ENCODE measurements around the gene DSG2. TPM values are rescaled to one million over a fixed set of nuclear protein-coding genes. Genes with fewer than 3 reads are reported as not detected.

DSG2 gene
- total RNA-seq, 1 experiment from 2014 or later: 26.4 TPM

DNA sequence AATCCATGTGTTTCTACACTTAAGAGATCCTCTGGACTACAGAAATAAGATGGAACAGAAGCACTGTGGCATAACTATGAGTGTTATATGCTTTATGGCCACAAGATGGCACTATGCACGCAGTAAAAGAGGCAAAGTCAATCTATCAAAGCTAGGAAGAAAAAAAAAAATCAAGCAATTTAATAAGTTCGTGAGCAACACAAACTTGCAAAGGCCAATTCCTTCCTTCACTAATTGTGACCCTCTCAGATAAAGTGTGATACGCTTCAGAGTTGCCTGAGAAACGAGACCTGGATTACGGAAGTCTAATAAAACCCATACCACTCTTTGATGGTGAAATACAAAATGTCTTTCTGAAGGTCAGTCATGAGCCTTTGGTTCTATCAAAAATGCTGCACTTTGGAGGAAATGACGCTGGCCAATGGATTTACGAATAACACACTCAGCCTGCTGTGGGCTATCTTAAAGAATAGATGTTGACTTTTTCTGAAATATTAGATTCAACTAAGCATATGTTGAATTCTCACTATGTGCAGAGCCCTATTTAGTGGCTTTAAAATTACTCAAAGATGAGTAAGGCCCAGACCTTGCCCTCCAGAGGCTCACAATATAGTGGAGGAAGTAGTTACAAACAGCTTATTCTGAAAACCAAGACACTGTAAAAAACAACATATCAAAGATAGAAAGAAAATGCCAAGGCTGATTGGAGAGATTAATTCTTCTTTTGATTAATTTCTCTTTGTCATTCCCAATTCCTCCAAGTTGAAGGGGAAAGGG lies 58.2 kb downstream of the DSG2 start:
- peak; percentile 62 for DNase-seq (ENCODE audit: low spot score)

DNA sequence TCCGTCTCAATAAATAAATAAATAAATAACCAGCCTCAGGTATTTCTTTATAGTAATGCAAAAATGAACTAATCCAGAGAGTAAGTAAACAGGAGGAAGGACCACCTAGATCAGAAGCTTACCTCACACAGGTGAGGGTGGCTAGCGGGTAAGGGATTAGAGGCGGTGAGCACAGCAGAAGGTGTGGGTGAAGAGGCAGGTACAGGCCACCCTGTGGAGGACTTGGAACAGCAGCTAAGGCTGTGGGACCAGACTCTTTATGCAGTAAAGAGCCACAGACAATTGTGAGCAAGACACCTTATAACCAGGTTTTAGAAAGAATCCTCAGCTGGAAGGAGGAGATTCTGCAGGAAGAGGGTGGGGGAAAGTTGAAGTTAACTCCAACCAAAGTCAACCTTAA lies 59.5 kb downstream of the DSG2 start:
- DNase-seq (ENCODE audit: low spot score): no peak

DNA sequence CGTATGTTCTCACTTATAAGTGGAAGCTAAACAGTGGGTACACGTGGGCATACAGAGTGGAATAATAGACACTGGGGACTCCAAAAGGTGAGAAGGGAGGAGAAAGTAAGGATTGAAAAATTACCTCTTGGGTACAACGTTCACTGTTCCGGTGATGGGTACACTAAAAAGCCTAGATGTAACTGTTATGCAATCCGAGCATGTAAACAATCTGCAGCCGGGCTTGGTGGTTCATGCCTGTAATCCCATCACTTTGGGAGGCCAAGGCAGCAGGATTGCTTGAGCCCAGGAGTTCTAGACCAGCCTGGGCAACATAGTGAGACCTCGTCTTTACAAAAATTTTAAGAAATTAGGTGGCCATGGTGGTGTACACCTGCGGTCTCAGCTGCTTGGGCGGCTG lies 60.6 kb downstream of the DSG2 start:
- no peak for DNase-seq (ENCODE audit: low spot score)

DNA sequence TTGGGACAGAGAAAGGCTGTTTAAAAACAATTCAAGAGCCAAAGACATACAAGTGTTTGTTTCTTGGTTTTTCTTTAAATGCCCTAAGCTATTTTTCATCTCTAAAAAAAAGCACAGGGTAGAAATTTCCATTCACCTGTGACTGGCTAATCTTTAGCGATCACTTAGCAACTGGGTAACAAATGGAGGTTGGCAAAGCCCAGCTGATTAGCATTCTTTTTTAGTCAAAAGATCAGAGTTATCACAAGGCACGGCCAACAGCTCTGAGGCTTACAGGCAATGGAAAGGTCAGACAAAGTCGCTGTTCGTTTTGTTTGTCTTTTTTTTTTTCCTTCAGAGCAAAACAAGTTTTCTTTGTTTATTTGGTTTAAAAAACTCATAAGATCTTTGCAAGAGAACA lies 64.7 kb downstream of the DSG2 start:
- no peak for DNase-seq (ENCODE audit: low spot score)

DNA sequence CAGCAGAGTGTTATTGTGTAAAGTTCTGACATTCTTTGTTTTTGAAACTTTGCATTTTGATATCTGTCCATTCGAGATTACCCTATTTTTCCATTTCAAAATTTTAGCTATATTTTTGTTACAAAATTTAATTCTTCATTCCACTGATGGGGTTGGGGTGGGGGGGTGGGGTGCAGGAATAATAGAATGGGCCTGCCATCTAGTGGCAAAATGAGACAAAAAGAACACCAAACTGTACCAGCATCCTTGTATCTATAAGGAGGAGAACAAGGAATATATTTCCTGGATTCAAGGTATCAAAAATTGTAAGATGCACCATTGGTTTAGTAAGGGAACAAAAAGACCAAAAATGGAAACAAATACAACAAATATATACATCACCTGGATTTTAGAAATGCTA lies 65.8 kb downstream of the DSG2 start:
- DNase-seq (ENCODE audit: low spot score): no peak

DNA sequence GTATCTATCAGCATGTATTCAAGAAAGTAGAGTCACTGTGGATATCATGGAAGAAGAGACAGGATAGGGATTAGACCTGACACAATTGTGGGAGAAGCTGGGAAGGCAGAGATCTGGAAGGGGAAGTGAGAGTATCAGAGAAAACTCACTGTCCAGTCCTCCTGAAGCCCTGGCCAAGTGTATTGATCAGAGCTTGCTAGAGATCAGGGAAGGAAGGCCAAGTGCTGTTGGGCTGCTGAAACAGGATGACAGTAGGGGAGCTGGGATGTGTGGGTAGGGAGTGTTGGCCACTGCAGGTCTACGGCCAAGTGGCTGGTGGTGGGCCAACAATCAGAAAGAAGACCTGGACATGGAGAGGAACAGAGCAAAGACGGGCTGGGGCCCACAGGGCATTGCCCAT lies 67.4 kb downstream of the DSG2 start:
- DNase-seq (ENCODE audit: low spot score): no peak

DNA sequence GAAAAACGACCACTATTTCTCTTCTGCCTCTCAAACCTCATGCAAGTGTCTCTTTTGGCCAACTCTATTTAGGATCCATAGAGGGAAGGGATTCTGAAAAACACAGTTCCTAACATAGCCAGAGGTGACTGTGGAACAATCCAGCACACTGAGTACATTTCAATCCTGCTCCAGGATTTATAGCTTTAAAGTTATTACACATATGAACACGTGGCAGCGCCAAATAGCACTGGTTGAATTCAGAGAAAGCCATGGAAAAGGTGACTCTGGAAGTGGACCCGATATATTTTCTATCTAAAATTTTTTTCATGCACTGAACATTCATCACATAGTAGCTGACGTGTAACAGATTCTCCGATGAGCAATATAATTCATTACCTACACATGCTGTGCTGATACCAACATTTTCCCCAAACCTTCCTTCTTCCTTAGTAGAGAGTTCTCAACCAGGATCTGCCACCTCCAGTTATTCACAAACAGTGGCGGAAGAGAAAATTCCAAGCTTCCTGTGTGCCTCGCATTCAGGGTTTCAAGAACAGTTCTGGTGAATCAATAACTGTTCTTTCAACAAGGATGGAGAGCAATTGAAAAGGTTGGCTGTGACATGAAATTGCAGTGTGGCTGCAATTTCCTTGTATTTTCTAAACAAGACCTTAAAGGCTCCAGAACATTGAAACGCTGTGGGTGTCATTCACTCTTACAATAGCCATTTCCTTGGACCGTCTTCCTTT lies 68.0 kb downstream of the DSG2 start:
- DNase-seq (ENCODE audit: low spot score): no peak

DNA sequence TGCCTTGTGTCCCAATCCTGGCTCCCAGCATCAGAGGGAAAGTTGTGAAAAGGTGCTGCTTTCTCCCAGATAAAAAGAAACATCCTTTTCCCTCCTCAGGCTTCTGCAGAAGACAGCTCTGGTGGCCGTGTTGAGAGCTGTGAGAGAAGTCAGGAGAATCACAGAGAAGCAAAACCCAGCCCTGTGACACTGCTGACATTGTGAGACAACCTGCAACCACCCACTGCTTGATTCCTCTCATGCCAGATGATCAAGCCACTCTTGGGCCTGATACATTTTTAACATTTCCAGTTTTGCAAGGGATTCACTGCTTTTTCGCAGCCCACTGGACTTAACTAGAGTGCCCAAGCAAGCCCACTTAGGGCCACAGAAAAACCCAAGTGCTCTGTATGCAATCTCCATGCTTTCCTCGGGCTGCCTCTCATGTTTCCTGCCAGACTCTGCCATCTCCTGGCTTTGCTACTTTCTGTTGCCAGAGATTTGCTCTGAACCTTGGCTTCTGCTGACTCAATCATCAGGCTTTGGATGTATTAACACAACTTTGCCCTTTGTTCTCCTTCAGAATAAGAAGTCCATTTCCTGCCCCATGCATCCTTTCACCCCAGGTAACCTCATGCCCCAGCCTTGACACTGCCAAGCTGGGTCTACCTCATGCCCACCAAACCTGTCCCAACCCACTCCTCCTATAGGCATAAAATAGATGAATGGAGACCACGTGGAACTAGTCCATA lies 68.8 kb downstream of the DSG2 start:
- no peak for DNase-seq (ENCODE audit: low spot score)

DNA sequence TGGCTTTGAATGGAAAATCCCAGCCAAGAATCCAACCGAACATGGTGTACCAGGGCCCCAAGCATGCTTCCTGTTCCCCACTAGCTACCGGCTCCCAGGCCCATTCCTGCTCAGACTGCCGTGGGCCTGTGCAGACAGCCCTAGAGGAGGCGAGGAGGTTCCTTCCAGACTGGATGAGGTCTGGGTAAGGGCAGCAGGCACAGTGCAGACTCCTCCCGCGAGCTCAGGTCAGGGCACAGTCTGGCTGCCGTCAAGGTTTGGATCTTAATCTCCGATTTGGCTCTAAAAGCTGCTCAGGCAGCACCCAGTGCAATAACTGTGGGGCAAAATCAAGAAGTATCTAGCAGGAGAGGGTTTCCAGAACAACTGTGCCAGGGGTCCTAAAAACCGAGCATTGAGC lies 74.4 kb downstream of the DSG2 start:
- no peak for DNase-seq (ENCODE audit: low spot score)

DNA sequence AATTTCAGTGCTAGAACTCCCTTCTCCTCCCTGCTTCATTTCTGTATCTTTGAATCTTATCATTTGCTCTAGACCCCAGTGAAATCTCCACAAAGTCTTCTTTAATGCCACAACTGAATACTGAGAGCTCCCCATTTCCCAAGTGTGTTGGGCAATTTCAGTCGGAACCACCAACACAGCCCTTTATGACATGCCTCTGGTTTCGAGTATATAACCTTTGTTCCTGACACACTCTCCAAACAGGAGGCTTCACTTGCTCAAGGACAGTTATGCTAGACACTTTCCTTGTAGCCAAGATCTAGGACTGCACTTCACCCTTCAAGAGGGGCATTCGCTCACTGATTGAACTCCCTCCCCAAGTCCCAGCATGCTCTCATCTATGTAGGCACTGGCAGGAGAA lies 75.1 kb downstream of the DSG2 start:
- DNase-seq (ENCODE audit: low spot score): no peak

DNA sequence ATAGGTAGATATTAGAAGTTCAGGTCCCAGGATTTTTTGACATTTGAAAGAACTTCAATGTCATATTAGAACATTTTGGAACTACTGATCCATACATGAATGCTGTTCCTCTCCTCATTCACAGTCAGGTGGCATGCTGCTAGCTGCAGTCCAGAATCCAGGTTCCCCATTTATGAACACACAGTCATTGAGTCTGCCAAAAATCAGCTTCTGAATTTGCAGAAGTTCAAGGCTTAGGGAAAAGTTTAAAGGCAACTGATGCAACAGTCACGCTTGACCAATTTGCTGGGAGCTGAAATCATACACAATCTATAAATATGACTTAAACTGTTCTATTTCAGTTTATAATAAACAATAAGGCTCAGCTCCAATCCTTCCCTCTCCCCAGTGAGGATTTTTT lies 76.4 kb downstream of the DSG2 start:
- no peak for DNase-seq (ENCODE audit: low spot score)

DNA sequence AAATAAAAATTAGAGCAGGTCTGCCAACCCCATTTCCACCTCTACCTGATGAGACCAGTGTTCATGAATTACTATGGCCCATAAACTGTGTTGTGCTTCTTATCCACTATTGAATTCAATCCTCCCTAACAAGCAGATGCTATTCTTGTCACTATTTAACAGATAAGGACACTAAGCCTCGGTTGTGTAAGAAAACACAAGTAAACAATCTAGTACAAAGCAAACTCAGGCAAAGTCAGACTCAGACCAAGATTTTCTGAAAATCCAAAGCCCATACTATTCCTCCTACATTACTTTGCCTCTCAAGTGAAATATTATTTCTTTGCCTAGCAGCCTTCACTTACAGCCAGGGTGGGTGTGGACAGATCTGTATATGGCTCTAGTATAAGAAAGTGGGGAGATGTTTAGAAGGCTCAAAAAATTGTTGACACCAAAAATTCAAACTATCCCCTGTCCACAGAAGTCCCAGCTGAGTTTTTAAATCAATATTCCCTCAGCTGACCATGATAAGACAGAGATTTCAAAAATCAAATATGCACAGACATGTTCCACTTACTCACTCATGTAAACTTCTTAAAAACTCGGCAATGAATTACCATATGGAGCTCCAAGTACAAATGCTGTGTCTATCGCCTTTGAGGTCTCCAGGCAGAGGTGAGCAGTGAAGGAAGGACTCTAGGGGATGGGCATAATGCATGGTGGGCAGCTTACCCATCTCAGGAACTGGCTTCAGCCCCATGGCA lies 77.7 kb downstream of the DSG2 start:
- no peak for DNase-seq (ENCODE audit: low spot score)

DNA sequence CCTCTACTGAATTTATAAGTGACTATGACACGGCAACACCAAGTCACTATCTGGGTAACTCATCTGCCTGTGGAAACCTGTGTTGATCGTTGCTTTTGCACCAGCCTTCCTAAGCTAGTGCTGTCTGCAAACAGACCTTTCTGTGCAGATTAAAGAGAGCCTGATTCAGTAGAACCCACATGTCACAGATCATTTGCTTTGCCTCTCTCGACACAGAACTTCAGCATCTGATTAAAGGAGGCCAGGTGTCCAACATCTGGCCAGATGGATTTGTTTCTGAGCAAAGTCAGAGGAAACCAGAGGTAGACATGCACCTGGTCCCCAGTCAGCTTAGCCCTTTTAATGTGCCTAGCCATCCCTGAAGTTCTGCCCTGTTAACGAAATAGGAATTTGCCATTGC lies 78.7 kb downstream of the DSG2 start:
- DNase-seq (ENCODE audit: low spot score): no peak

DNA sequence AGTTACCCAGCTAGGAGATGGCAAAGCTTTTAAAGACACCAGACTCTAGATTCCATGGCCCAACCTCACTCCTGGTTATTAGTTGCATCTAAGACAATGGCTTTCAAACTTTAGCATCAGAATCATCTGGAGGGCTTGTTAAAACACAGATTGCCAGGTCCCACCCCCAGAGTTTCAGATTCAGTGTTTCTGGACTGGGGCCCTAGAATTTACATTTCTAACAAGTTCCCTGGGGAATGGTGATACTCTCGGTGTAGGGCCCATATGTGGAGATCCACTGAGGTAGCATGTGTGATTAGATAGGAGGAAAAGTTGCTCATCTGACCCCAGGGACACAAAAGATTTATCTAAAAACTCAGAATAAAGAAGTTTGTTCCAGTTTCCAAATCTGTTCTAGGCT lies 79.2 kb downstream of the DSG2 start:
- no peak for DNase-seq (ENCODE audit: low spot score)

DNA sequence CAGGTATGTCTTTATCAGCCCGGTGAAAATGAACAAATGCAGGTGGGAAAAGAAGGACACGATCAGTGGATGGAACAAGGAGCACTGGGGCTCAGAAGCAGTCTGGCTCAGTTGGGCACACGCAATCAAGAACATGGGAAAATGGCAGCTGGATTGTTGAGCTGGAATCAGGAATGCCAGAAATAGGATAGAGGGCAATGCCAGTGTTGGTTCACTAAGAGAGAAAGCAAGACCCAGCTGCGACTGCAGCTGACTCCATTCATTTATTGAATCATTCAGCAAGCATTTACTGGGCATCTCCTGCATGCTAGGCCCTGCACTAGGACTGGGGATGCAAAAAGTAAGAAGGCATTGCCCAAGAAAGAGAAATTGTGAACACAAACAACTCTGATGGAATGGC lies 80.1 kb downstream of the DSG2 start:
- no peak for DNase-seq (ENCODE audit: low spot score)

DNA sequence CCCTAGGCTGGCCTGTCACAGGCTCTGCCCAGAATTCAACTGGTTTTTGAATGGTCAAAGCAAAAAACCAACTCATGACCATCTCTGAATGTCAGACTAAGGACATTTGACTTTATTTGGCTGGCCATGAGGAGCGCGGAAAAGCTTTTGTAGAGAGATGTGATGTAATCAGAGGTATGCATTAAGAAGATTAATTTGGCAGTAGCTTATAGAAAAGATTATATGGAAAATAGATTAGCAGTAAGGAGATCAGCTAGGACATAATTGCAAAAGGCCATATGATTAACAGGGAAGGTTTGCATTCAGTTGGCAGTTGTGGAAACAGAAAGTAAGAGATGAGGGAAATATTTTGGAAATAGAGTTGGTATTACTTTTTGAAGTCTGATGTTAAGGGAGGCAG lies 81.4 kb downstream of the DSG2 start:
- DNase-seq (ENCODE audit: low spot score): no peak

DNA sequence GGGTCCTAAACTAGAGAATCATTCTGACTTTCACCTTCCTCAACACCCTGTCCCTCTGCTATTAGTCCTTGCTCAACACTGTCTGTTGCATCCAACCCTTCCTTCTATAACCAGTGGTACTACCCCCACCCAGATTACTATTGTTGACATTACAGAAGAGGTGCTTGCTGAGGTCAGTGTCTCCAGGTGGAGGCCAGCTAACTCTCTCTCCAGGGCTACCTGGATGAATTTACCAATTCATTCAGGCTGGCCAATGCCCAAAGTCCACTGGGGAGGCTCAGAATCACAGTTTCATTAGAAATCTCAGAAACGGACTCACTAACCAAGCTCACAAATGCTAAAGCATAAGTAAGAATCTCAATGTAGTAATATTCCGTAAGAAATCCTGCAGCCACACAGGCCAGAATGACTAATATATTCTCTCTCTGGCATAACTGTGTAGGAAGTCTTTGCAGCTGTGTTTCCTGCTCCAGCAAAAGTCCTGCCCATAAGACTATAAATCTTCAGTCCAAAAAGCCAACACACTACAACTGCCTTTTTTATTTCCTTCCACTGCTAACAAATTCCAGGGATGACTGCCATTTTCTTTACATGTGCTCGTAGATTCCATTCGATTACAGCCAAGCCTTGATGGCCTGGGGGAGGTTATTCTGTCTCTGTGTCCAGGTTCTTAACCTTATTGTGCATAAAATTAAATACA lies 83.7 kb downstream of the DSG2 start:
- DNase-seq (ENCODE audit: low spot score): peak; percentile 6

DNA sequence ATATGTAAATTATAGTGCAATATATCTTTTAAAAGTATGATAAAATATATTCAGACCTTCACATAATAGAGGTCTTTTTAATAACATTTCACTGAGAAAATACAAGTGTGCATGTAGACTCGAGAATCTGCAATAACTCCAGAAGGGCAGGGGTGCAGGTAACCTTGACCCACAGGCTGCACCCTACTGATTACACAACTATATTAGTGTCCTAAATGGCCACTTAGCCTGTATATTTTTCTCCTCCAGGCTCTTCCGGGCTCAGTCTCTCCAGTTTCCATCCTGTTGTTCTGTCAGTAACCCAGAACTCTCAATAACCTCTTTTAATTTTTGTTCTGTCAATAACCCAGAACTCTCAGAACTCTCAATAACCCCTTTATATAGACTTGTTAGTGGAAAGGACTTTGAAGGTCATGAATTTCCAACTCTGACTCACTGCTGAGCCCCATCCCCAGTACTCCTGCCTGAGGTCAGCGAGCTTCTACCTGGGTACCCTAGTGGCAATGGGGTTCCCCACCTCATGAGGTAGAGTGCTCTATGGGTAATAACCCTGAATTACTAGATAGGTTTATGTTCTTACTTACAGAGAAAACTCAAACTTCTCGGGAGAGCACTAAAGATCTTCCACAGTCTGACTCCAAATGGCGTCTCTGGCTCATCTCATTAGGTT lies 85.3 kb downstream of the DSG2 start:
- no peak for DNase-seq (ENCODE audit: low spot score)

DNA sequence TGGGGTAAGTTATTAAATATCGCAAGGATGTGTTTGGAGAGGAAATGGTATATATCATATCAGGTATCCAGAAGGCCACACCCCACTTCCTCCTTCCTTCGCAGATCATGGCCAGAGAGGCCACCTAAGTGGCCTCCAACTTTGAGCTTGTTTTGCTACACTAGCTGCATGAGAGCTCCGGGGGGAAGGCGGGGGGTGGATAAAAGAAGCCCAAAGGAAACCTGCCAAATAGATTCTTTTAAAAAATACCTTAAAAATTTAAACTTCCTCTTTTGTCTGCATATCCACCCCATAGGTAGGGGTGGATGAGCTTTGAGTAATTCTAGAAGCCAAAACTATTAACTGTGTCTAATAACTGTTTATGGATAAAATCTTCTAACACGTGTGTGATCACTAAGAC lies 88.0 kb downstream of the DSG2 start:
- no peak for DNase-seq (ENCODE audit: low spot score)

DNA sequence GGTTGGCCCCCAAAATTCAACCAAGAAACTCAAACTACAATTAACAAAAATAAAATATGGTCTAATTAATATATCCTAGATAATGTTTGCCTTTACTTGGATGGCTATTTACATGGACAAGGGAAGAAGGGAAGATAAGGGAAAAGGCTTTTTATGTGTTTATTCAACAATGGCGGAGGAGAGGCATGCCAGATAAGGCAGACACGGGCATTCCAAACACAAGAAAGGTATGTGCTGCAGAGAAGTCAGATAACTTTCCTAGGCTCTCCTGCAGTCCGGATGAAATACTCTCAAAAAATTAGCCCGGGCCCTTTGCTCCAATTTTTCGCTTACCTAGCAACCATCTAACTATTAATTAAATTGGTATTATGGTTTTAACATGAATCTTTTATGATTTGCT lies 88.6 kb downstream of the DSG2 start:
- no peak for DNase-seq (ENCODE audit: low spot score)

DNA sequence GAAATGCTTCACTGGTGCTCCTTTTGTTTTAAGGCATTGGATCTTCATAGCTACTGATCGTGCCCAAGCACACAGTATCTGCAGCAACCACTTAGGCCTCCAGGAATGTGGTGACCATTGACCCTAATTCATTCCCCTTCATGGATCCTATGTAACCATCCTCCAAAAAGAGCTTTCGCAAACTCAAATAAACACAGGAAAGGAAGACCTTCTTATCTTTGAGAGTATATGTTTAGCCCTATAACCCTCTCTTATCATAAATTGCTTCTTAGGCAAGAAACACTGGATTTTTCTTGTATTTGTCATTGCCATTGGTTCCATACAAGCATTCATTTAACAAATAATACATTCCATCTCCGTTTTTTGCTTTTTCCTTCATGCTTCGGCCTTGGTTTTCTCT lies 89.6 kb downstream of the DSG2 start:
- DNase-seq (ENCODE audit: low spot score): no peak
